DND-41 (cell line): ENCODE measurements around the gene DPP3.

Experiments used
- ATAC-seq: fragments of 200-7000 bp; cut with Tn5 transposase; 3 replicates; pipeline ENCODE4 v1.9.1; 2021; ENCODE audit warnings: low read depth; ENCODE audit not compliant: insufficient read depth
- DNase-seq: peaks from one replicate; pipeline ENCODE4 v3.0.0-alpha.2; 2020
- H2AFZ ChIP-seq: 2 replicates; pipeline ENCODE4 v1.6.0; 2012; ENCODE audit warnings: low read depth, low read length
- H3K27ac ChIP-seq: 2 replicates; pipeline ENCODE4 v1.5.1; 2012; ENCODE audit warnings: low read length, inconsistent platforms
- H3K27me3 ChIP-seq: fragments of 200-600 bp; sonication (generic); 2 replicates; pipeline ENCODE4 v1.6.0; 2012; ENCODE audit warnings: low read length, mild to moderate bottlenecking, inconsistent platforms; ENCODE audit not compliant: insufficient read depth, poor library complexity
- H3K36me3 ChIP-seq: 2 replicates; pipeline ENCODE4 v1.5.1; 2012; ENCODE audit warnings: low read length, inconsistent platforms; ENCODE audit not compliant: insufficient read depth
- H3K4me1 ChIP-seq: 2 replicates; pipeline ENCODE4 v1.5.1; 2012; ENCODE audit warnings: mild to moderate bottlenecking, low read length; ENCODE audit not compliant: insufficient read depth
- H3K4me2 ChIP-seq: 2 replicates; pipeline ENCODE4 v1.6.0; 2012; ENCODE audit warnings: mild to moderate bottlenecking, moderate library complexity, low read length, inconsistent platforms; ENCODE audit not compliant: insufficient read depth
- H3K4me3 ChIP-seq, 2 experiments: fragments of 200-600 bp in 1 of 2; shearing (Covaris generic) in 1 of 2; 2 replicates each; pipeline ENCODE4 v1.5.1; 2012 to 2016; ENCODE audit warnings: inconsistent platforms in 2 of 2, low read length in 2 of 2, mild to moderate bottlenecking in 2 of 2, low read depth in 1 of 2, moderate library complexity in 1 of 2
- H3K79me2 ChIP-seq: 2 replicates; pipeline ENCODE4 v1.6.0; 2012; ENCODE audit warnings: low read length, inconsistent platforms; ENCODE audit not compliant: insufficient read depth
- H3K9ac ChIP-seq: 2 replicates; pipeline ENCODE4 v1.6.0; 2012; ENCODE audit warnings: low read depth, mild to moderate bottlenecking, inconsistent platforms, low read length, moderate library complexity
- H3K9me3 ChIP-seq: 2 replicates; pipeline ENCODE4 v1.5.1; 2012; ENCODE audit warnings: low read length, moderate library complexity, mild to moderate bottlenecking, inconsistent platforms; ENCODE audit not compliant: insufficient read depth, severe bottlenecking
- H4K20me1 ChIP-seq: 2 replicates; pipeline ENCODE4 v1.6.0; 2012; ENCODE audit warnings: low read length; ENCODE audit not compliant: insufficient read depth
- CTCF ChIP-seq: IDR thresholded peaks from 2 replicates; pipeline ENCODE4 v1.5.1; 2012; ENCODE audit warnings: borderline replicate concordance, low read length, moderate library complexity, mild to moderate bottlenecking; ENCODE audit not compliant: poor library complexity, severe bottlenecking; ENCODE audit errors: extremely low read depth
- EZH2 ChIP-seq: IDR thresholded peaks from 3 replicates; pipeline ENCODE4 v1.6.1; 2012; ENCODE audit warnings: borderline replicate concordance, low read depth, mild to moderate bottlenecking, moderate library complexity, low read length, inconsistent platforms; ENCODE audit not compliant: severe bottlenecking

The DPP3 gene

GRCh38 chr11:66451663-66452062, 28.6 kb upstream of the DPP3 start:
- ATAC-seq, result no peak
- DNase-seq, result no peak
- Histone ChIP-seq H3K9ac (no peak overlapping the region), H3K79me2 (no peaks in the 10 kb centered on the region), H2AFZ (no peak overlapping the region), H3K27me3 (peaks cover 6% of the 10 kb centered on the region), H3K4me1 (no peaks in the 10 kb centered on the region), H3K36me3 (no peaks in the 10 kb centered on the region), H3K4me2 (no peak overlapping the region), H3K27ac (no peak overlapping the region), H3K4me3 (no peak overlapping the region), H3K9me3 (no peaks in the 10 kb centered on the region), H4K20me1 (no peaks in the 10 kb centered on the region)
- no peak for TF ChIP-seq EZH2
- no peak for TF ChIP-seq CTCF

GRCh38 chr11:66454247-66454646, 26.0 kb upstream of the DPP3 start:
- Histone ChIP-seq H3K79me2 (no peaks in the 10 kb centered on the region), H3K36me3 (no peaks in the 10 kb centered on the region), H4K20me1 (no peaks in the 10 kb centered on the region), H3K27ac (no peak overlapping the region), H3K4me3 (no peak overlapping the region), H3K4me2 (no peak overlapping the region), H2AFZ (no peak overlapping the region), H3K4me1 (no peaks in the 10 kb centered on the region), H3K27me3 (peaks cover 6% of the 10 kb centered on the region), H3K9me3 (no peaks in the 10 kb centered on the region), H3K9ac (no peak overlapping the region)
- DNase-seq (no peak), ATAC-seq (no peak)
- TF ChIP-seq EZH2 (no peak), CTCF (no peak)

- no peak overlapping the region for H3K9ac ChIP-seq
- TF ChIP-seq EZH2 (no peak), CTCF (no peak)
- H3K79me2 ChIP-seq, result no peaks in the 10 kb centered on the region
- no peak overlapping the region for H3K4me3 ChIP-seq
- no peaks in the 10 kb centered on the region for H3K9me3 ChIP-seq
- H2AFZ ChIP-seq, result no peak overlapping the region
- no peaks in the 10 kb centered on the region for H4K20me1 ChIP-seq
- peaks cover 6% of the 10 kb centered on the region for H3K27me3 ChIP-seq
- H3K36me3 ChIP-seq, result no peaks in the 10 kb centered on the region
- H3K4me1 ChIP-seq, result no peaks in the 10 kb centered on the region
- DNase-seq (no peak), ATAC-seq (no peak)
- no peak overlapping the region for H3K4me2 ChIP-seq
- no peak overlapping the region for H3K27ac ChIP-seq
Measured at GRCh38 chr11:66454828-66455227, 25.4 kb upstream of the DPP3 start.

- Histone ChIP-seq H3K4me2 (no peak overlapping the region), H3K27ac (no peak overlapping the region), H3K4me3 (no peak overlapping the region), H3K27me3 (no peaks in the 10 kb centered on the region), H3K36me3 (no peaks in the 10 kb centered on the region), H4K20me1 (no peaks in the 10 kb centered on the region), H3K9me3 (no peaks in the 10 kb centered on the region), H2AFZ (no peak overlapping the region), H3K79me2 (no peaks in the 10 kb centered on the region), H3K4me1 (no peaks in the 10 kb centered on the region), H3K9ac (no peak overlapping the region)
- ATAC-seq, result no peak
- no peak for DNase-seq
- no peak for TF ChIP-seq EZH2
- no peak for TF ChIP-seq CTCF
Measured at GRCh38 chr11:66457826-66458225, 22.4 kb upstream of the DPP3 start.
